Measurements from ENCODE around the gene KAZN.
A peak's percentile ranks its signal among the peaks of the same experiment; 100 is the strongest.

The KAZN gene

GRCh38 chr1:14580986-14581385 lies 17.5 kb upstream of the KAZN start:
- in situ Hi-C loops (cut with HindIII; ENCODE audit: low pct_ligation_motif_present, low pct_unique_long_range_greater_than_20kb, low sequenced_read_pairs): no loop called here
- DNase-seq: no peak

GRCh38 chr1:14583788-14584187 lies 14.7 kb upstream of the KAZN start:
- no peak for DNase-seq
- in situ Hi-C loops (cut with HindIII; ENCODE audit: low pct_ligation_motif_present, low pct_unique_long_range_greater_than_20kb, low sequenced_read_pairs): no loop called here

- DNase-seq: no peak
- in situ Hi-C loops (cut with HindIII; ENCODE audit: low pct_ligation_motif_present, low pct_unique_long_range_greater_than_20kb, low sequenced_read_pairs): no loop called here
These were observed 12.8 kb upstream of the KAZN start for GRCh38 chr1:14585728-14586127.

- DNase-seq: peak; percentile 19
- in situ Hi-C loops (cut with HindIII; ENCODE audit: low pct_ligation_motif_present, low pct_unique_long_range_greater_than_20kb, low sequenced_read_pairs): no loop called here
These were observed 7.9 kb upstream of the KAZN start for GRCh38 chr1:14590411-14591180.

- no peak for DNase-seq
- in situ Hi-C loops (cut with HindIII; ENCODE audit: low pct_ligation_motif_present, low pct_unique_long_range_greater_than_20kb, low sequenced_read_pairs): no loop called here
These were observed 6.9 kb upstream of the KAZN start for GRCh38 chr1:14591600-14591999.

GRCh38 chr1:14592004-14592631 lies 6.4 kb upstream of the KAZN start:
- in situ Hi-C loops (cut with HindIII; ENCODE audit: low pct_ligation_motif_present, low pct_unique_long_range_greater_than_20kb, low sequenced_read_pairs): no loop called here
- no peak for DNase-seq

GRCh38 chr1:14593302-14593701 lies 5.2 kb upstream of the KAZN start:
- in situ Hi-C loops (cut with HindIII; ENCODE audit: low pct_ligation_motif_present, low pct_unique_long_range_greater_than_20kb, low sequenced_read_pairs): no loop called here
- no peak for DNase-seq

- in situ Hi-C loops (cut with HindIII; ENCODE audit: low pct_ligation_motif_present, low pct_unique_long_range_greater_than_20kb, low sequenced_read_pairs): no loop called here
- no peak for DNase-seq
These were observed 4.4 kb upstream of the KAZN start for GRCh38 chr1:14594045-14594444.

GRCh38 chr1:14596591-14596990 lies 1.9 kb upstream of the KAZN start:
- in situ Hi-C loops (cut with HindIII; ENCODE audit: low pct_ligation_motif_present, low pct_unique_long_range_greater_than_20kb, low sequenced_read_pairs): no loop called here
- no peak for DNase-seq

GRCh38 chr1:14597343-14598006 lies 1.0 kb upstream of the KAZN start:
- DNase-seq: no peak

GRCh38 chr1:14598007-14598497 lies 433 bp upstream of the KAZN start:
- in situ Hi-C loops (cut with HindIII; ENCODE audit: low pct_ligation_motif_present, low pct_unique_long_range_greater_than_20kb, low sequenced_read_pairs): no loop called here
- DNase-seq: no peak

More at GRCh38 chr1:14597343-14598006, 1.0 kb upstream of the KAZN start:
- in situ Hi-C loops (cut with HindIII; ENCODE audit: low pct_ligation_motif_present, low pct_unique_long_range_greater_than_20kb, low sequenced_read_pairs): no loop called here

- in situ Hi-C loops (cut with HindIII; ENCODE audit: low pct_ligation_motif_present, low pct_unique_long_range_greater_than_20kb, low sequenced_read_pairs): no loop called here
- DNase-seq: no peak
These were observed 802 bp downstream of the KAZN start for GRCh38 chr1:14599183-14599791.

GRCh38 chr1:14599800-14600199 lies 1.3 kb downstream of the KAZN start:
- DNase-seq: no peak
- in situ Hi-C loops (cut with HindIII; ENCODE audit: low pct_ligation_motif_present, low pct_unique_long_range_greater_than_20kb, low sequenced_read_pairs): no loop called here

GRCh38 chr1:14600405-14601112 lies 2.1 kb downstream of the KAZN start:
- in situ Hi-C loops (cut with HindIII; ENCODE audit: low pct_ligation_motif_present, low pct_unique_long_range_greater_than_20kb, low sequenced_read_pairs): no loop called here
- no peak for DNase-seq

- in situ Hi-C loops (cut with HindIII; ENCODE audit: low pct_ligation_motif_present, low pct_unique_long_range_greater_than_20kb, low sequenced_read_pairs): no loop called here
- peak; percentile 68 for DNase-seq
These were observed 3.7 kb downstream of the KAZN start for GRCh38 chr1:14602136-14602535.

GRCh38 chr1:14603645-14604044 lies 5.2 kb downstream of the KAZN start:
- in situ Hi-C loops (cut with HindIII; ENCODE audit: low pct_ligation_motif_present, low pct_unique_long_range_greater_than_20kb, low sequenced_read_pairs): no loop called here
- no peak for DNase-seq

GRCh38 chr1:14604414-14604813 lies 5.9 kb downstream of the KAZN start:
- DNase-seq: no peak
- in situ Hi-C loops (cut with HindIII; ENCODE audit: low pct_ligation_motif_present, low pct_unique_long_range_greater_than_20kb, low sequenced_read_pairs): no loop called here

- peak; percentile 36 for DNase-seq
- in situ Hi-C loops (cut with HindIII; ENCODE audit: low pct_ligation_motif_present, low pct_unique_long_range_greater_than_20kb, low sequenced_read_pairs): no loop called here
These were observed 7.5 kb downstream of the KAZN start for GRCh38 chr1:14605945-14606344.

GRCh38 chr1:14606632-14607031 lies 8.1 kb downstream of the KAZN start:
- no peak for DNase-seq
- in situ Hi-C loops (cut with HindIII; ENCODE audit: low pct_ligation_motif_present, low pct_unique_long_range_greater_than_20kb, low sequenced_read_pairs): no loop called here
